K562 (cell line): ENCODE data around the gene ENDOD1. TPM values are rescaled to one million over a fixed set of nuclear protein-coding genes. Genes with fewer than 3 reads are reported as not detected.

Source experiments
- ATAC-seq: fragments of 200-7000 bp; cut with Tn5 transposase; 3 replicates; pipeline ENCODE4 v1.9.1; 2020; ENCODE audit warnings: moderate library complexity
- BruUV-seq: library from RNA; stranded (reverse); fragments of 400-500 nt; replicated peaks from 2 replicates; lab custom pipeline; 2021; lab: Mats Ljungman, UMichigan
- CTCF ChIA-PET: fragments of 300-600 bp; formaldehyde crosslinking; extraction: SDS; loops from one replicate; lab custom pipeline; 2021; ENCODE audit warnings: low intra/inter-chr PET ratio; lab: Yijun Ruan, JAX
- POLR2A ChIA-PET: fragments of 300-600, 350-650 bp; sonication (Branson Sonifier 250); formaldehyde crosslinking; extraction: SDS; loops from one replicate; lab custom pipeline; 2021; ENCODE audit warnings: antibody characterized with exemption, inconsistent platforms; lab: Yijun Ruan, JAX
- DNase-seq, 4 experiments: peaks; one replicate each; pipeline versions ENCODE4 v3.0.0 to v3.0.0-alpha.2; 2011 to 2018; ENCODE audit warnings: low spot score in 3 of 4, mixed read lengths in 3 of 4; ENCODE audit errors: extremely low read depth in 1 of 4
- FAIRE-seq: peaks from 2 replicates; lab custom pipeline; 2011; peaks lifted over from hg19 to GRCh38; lab: Jason Lieb, UNC
- H2AFZ ChIP-seq: 2 replicates; pipeline ENCODE4 v1.6.0; 2011; ENCODE audit warnings: low read depth, low read length, control low read depth, inconsistent platforms
- H3K27ac ChIP-seq: fragments of 200-600 bp; 3 replicates; pipeline ENCODE4 v1.8.0; 2011; ENCODE audit warnings: low read depth, mild to moderate bottlenecking, control low read depth, inconsistent platforms, low read length, moderate library complexity, mixed read lengths; ENCODE audit errors: extremely low read depth
- H3K27me3 ChIP-seq, 2 experiments: fragments of 300-600 bp in 1 of 2; 2 replicates in 1 of 2; 3 replicates in 1 of 2; pipeline versions ENCODE4 v1.6.0 to v1.8.0; 2011; ENCODE audit warnings: inconsistent platforms in 2 of 2, low read length in 2 of 2, mild to moderate bottlenecking in 1 of 2, mixed read lengths in 1 of 2, moderate library complexity in 1 of 2; ENCODE audit not compliant: control insufficient read depth in 2 of 2, insufficient read depth in 2 of 2
- H3K36me3 ChIP-seq: fragments of 300-600 bp; 3 replicates; pipeline ENCODE4 v1.8.0; 2011; ENCODE audit warnings: mild to moderate bottlenecking, low read length, inconsistent platforms; ENCODE audit not compliant: control insufficient read depth, insufficient read depth
- H3K4me1 ChIP-seq, 2 experiments: fragments of 200-600 bp in 1 of 2; replicated peaks in 1 of 2; 2 replicates in 1 of 2; 3 replicates in 1 of 2; pipeline versions ENCODE4 v1.5.1 to v1.8.0; 2011; ENCODE audit warnings: inconsistent platforms in 2 of 2, low read length in 2 of 2, mild to moderate bottlenecking in 1 of 2, mixed read lengths in 1 of 2, moderate library complexity in 1 of 2; ENCODE audit not compliant: control insufficient read depth in 2 of 2, insufficient read depth in 2 of 2
- H3K4me2 ChIP-seq: 2 replicates; pipeline ENCODE4 v1.6.1; 2011; ENCODE audit warnings: low read length, control low read depth, inconsistent platforms, mixed read lengths; ENCODE audit not compliant: insufficient read depth
- H3K4me3 ChIP-seq: fragments of 200-600 bp; sonication (generic), shearing (Covaris generic); 2 replicates; pipeline ENCODE4 v1.5.1; 2016; ENCODE audit warnings: control low read depth, inconsistent platforms
- H3K79me2 ChIP-seq: fragments of 200-600 bp; 3 replicates; pipeline ENCODE4 v1.8.0; 2011; ENCODE audit warnings: low read length, inconsistent platforms; ENCODE audit not compliant: control insufficient read depth, insufficient read depth
- H3K9ac ChIP-seq, 2 experiments: 2 replicates each; pipeline versions ENCODE4 v1.6.0 to v1.6.1; 2011; ENCODE audit warnings: low read depth in 2 of 2, low read length in 2 of 2, control low read depth in 1 of 2, inconsistent platforms in 1 of 2, mild to moderate bottlenecking in 1 of 2, mixed read lengths in 1 of 2; ENCODE audit not compliant: insufficient read depth in 1 of 2
- H3K9me1 ChIP-seq: one replicate; pipeline ENCODE4 v1.6.0; 2011; ENCODE audit warnings: inconsistent platforms, mild to moderate bottlenecking, low read length, moderate library complexity; ENCODE audit not compliant: control insufficient read depth, insufficient read depth
- H3K9me3 ChIP-seq: replicated peaks from 2 replicates; pipeline ENCODE4 v1.5.1; 2011; ENCODE audit warnings: low read depth, low read length, inconsistent platforms; ENCODE audit not compliant: control insufficient read depth, insufficient read depth
- H4K20me1 ChIP-seq: replicated peaks from 2 replicates; pipeline ENCODE4 v1.6.1; 2011; ENCODE audit warnings: low read length, inconsistent platforms, mixed read lengths; ENCODE audit not compliant: control insufficient read depth, insufficient read depth
- BMI1 ChIP-seq: fragments of 150-350 bp; IDR thresholded peaks from 2 replicates; pipeline ENCODE4 v1.6.1; 2014; ENCODE audit warnings: low read length
- IRF2 ChIP-seq: sonication (generic); formaldehyde crosslinking; IDR thresholded peaks from 2 replicates; pipeline ENCODE4 v1.8.1; 2022; ENCODE audit warnings: mild to moderate bottlenecking, missing genetic modification reagents
- KDM5B ChIP-seq: fragments of 200-600 bp; sonication (generic); IDR thresholded peaks from 2 replicates; pipeline ENCODE4 v1.6.1; 2012; ENCODE audit warnings: low read depth, mild to moderate bottlenecking, moderate library complexity, low read length, control low read depth, inconsistent platforms; ENCODE audit not compliant: insufficient replicate concordance
- MCM7 ChIP-seq, 2 experiments: fragments of 450-650 bp; IDR thresholded peaks; 2 replicates each; pipeline ENCODE4 v1.6.1; 2016 to 2018
- POLR2B ChIP-seq: fragments of 450-650 bp; IDR thresholded peaks from 2 replicates; pipeline ENCODE4 v1.6.1; 2018; ENCODE audit warnings: low read depth; ENCODE audit not compliant: partially characterized antibody
- POLR2H ChIP-seq: IDR thresholded peaks from 2 replicates; pipeline ENCODE4 v1.6.1; 2016; ENCODE audit warnings: missing genetic modification characterization, low read depth, mild to moderate bottlenecking, control low read depth, missing compliant biosample characterization, moderate library complexity
- SIN3B ChIP-seq: fragments of 450-650 bp; IDR thresholded peaks from 2 replicates; pipeline ENCODE4 v1.6.1; 2017; ENCODE audit warnings: low read depth, mild to moderate bottlenecking, moderate library complexity
- SMAD3 ChIP-seq: fragments of 450-650 bp; formaldehyde crosslinking; conservative IDR thresholded peaks from 2 replicates; pipeline ENCODE4 v1.4.0; 2020; ENCODE audit warnings: mild to moderate bottlenecking
- SMC3 ChIP-seq: conservative IDR thresholded peaks from 2 replicates; pipeline ENCODE4 v1.6.1; 2011; ENCODE audit warnings: low read depth, low read length, improper control_type of control experiment; ENCODE audit not compliant: insufficient read depth
- SRSF3 ChIP-seq: fragments of 200-400 bp; formaldehyde crosslinking; IDR thresholded peaks from 2 replicates; pipeline ENCODE4 v1.6.1; 2016; ENCODE audit warnings: mild to moderate bottlenecking, low read length, moderate library complexity; ENCODE audit not compliant: insufficient read depth
- TAF9B ChIP-seq: fragments of 450-650 bp; IDR thresholded peaks from 2 replicates; pipeline ENCODE4 v1.6.1; 2018; ENCODE audit warnings: mild to moderate bottlenecking; ENCODE audit not compliant: partially characterized antibody
- ZFPM2 ChIP-seq: fragments of 250-450 bp; sonication (Bioruptor Pico); IDR thresholded peaks from 2 replicates; pipeline ENCODE4 v1.5.1; 2022; ENCODE audit warnings: mild to moderate bottlenecking
- ZKSCAN3 ChIP-seq: fragments of 250-450 bp; sonication (Bioruptor Pico); IDR thresholded peaks from 2 replicates; pipeline ENCODE4 v1.4.0; 2020
- ZNF121 ChIP-seq: sonication (generic); formaldehyde crosslinking; conservative IDR thresholded peaks from 2 replicates; pipeline ENCODE4 v1.8.0; 2022; ENCODE audit warnings: missing genetic modification reagents
- ZNF445 ChIP-seq: fragments of 250-450 bp; sonication (Bioruptor Pico); IDR thresholded peaks from 2 replicates; pipeline ENCODE4 v1.4.0; 2020; ENCODE audit warnings: low read depth, mild to moderate bottlenecking, moderate library complexity
- ZNF589 ChIP-seq: fragments of 200-800 bp; sonication (Bioruptor generic); IDR thresholded peaks from 2 replicates; pipeline ENCODE4 v1.6.1; 2016; ENCODE audit warnings: low read depth, missing genetic modification characterization, missing compliant biosample characterization
- ZNF766 ChIP-seq: fragments of 200-800 bp; sonication (Bioruptor generic); conservative IDR thresholded peaks from 2 replicates; pipeline ENCODE4 v1.6.1; 2016; ENCODE audit warnings: missing genetic modification characterization, missing compliant biosample characterization
- WGBS: fragments of 100-300 bp; shearing (Covaris generic); methylation state at CpG from one replicate; pipeline ENCODE4 v1.1.6; 2016; ENCODE audit warnings: low coverage, mixed read lengths; ENCODE audit not compliant: insufficient coverage; ENCODE audit errors: missing lambda C conversion rate; 5-methylcytosine and 5-hydroxymethylcytosine counted together
- in situ Hi-C: fragments of 300-500 bp; cut with MboI; formaldehyde crosslinking; loops from 4 replicates; pipeline ENCODE4 v1.15.0; 2018; ENCODE audit warnings: inconsistent platforms, mixed read lengths
- intact Hi-C: fragments of 100-400 bp; cut with micrococcal nuclease; formaldehyde crosslinking; loops from 2 replicates; pipeline ENCODE4 v1.14.2; 2022
- polyA plus RNA-seq, 8 experiments: library from polyadenylated mRNA; depleted of rRNA in 4 of 8; stranded (reverse) in 5 of 8; unstranded in 3 of 8; fragments of >200 nt; fragmentation: Nextera tagmentation in 2 of 8; fragmentation: Illumina TruSeq in 1 of 8; extraction: Ambion mirVana in 2 of 8; extraction: Trizol in 1 of 8; gene quantifications; 2 replicates each; pipeline versions ENCODE4 v1.2.1 to v1.2.3, GENCODE V29; 2011 to 2014; ENCODE audit warnings: inconsistent platforms in 1 of 8, missing spikeins in 1 of 8
- total RNA-seq, 7 experiments: library from RNA; depleted of rRNA in 6 of 7; stranded (reverse); fragments of >200 nt in 6 of 7; fragmentation: Illumina TruSeq in 2 of 7; extraction: Trizol in 2 of 7; gene quantifications; 2 replicates each; pipeline versions ENCODE4 v1.2.1 to v1.2.3, GENCODE V29; 2011 to 2021; ENCODE audit warnings: low replicate concordance in 1 of 7
- TF ChIP-seq, protein P1 (sequence below): fragments of 450-650 bp; formaldehyde crosslinking; IDR thresholded peaks from 2 replicates; pipeline ENCODE4 v1.4.0; 2020; ENCODE audit warnings: mild to moderate bottlenecking, mixed read lengths

Gene ENDOD1
- total and polyA plus RNA-seq, 9 of the 15 experiments (the other 6 are each of a cell fraction or from before 2014, with no cell fraction given) = 4.2 to 11.8 (median 9.3) TPM

- FAIRE-seq = no peak
- CTCF ChIA-PET = no interaction called here
- WGBS = 11% methylated on average over 4 of the region's 4 CpGs
These were observed 45.6 kb upstream of the ENDOD1 start for GRCh38 chr11:95044010-95044409.

GRCh38 chr11:95045812-95046211 lies 43.8 kb upstream of the ENDOD1 start:
- H3K9me3 ChIP-seq = no peaks in the 10 kb centered on the region
- ATAC-seq = no peak
- H3K79me2 ChIP-seq = no peaks in the 10 kb centered on the region
- no peaks in the 10 kb centered on the region for H3K36me3 ChIP-seq
- no peak overlapping the region for H3K9ac ChIP-seq
- H2AFZ ChIP-seq = no peak overlapping the region
- no peaks in the 10 kb centered on the region for H3K9me1 ChIP-seq
- no peak for FAIRE-seq
- no peak overlapping the region for H3K4me3 ChIP-seq
- BruUV-seq = no TSS peak
- in situ Hi-C loops (no loop called here), intact Hi-C loops (no loop called here)
- H3K4me1 ChIP-seq = peaks cover 4 to 6% of the 10 kb centered on the region in 2 experiments; a peak in 2 of 5 replicates
- H3K4me2 ChIP-seq = no peak overlapping the region
- POLR2A ChIA-PET = interaction anchor here (1.1 to 1.4 kb wide), 2 partner anchors 14 to 16 kb away, joined by 3 to 4 read pairs; no protein-coding TSS in a partner anchor
- no peak for TF ChIP-seq POLR2H (tag)
- TF ChIP-seq SIN3B = no peak
- no peak for TF ChIP-seq KDM5B
- TF ChIP-seq ZNF589 (CRISPR knock-in tag) = no peak
- TF ChIP-seq SMC3 = no peak
- no peak for TF ChIP-seq SMAD3
- no peak for TF ChIP-seq TAF9B
- TF ChIP-seq SRSF3 = no peak
- TF ChIP-seq ZNF121 (CRISPR knock-in tag) = no peak
- no peak for TF ChIP-seq MCM7 (IDR thresholded peaks at IDR 0.05)
- TF ChIP-seq, protein P1, sequence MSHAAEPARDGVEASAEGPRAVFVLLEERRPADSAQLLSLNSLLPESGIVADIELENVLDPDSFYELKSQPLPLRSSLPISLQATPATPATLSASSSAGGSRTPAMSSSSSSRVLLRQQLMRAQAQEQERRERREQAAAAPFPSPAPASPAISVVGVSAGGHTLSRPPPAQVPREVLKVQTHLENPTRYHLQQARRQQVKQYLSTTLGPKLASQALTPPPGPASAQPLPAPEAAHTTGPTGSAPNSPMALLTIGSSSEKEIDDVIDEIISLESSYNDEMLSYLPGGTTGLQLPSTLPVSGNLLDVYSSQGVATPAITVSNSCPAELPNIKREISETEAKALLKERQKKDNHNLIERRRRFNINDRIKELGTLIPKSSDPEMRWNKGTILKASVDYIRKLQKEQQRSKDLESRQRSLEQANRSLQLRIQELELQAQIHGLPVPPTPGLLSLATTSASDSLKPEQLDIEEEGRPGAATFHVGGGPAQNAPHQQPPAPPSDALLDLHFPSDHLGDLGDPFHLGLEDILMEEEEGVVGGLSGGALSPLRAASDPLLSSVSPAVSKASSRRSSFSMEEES (CRISPR knock-in tag) = no peak
- TF ChIP-seq BMI1 = no peak
- DNase-seq = no peak
- no peak overlapping the region for H3K27ac ChIP-seq
- peaks cover 3 to 33% of the 10 kb centered on the region in 2 experiments; a peak in 4 of 5 replicates for H3K27me3 ChIP-seq
- no peaks in the 10 kb centered on the region for H4K20me1 ChIP-seq
- CTCF ChIA-PET = no interaction called here

More at GRCh38 chr11:95044010-95044409, 45.6 kb upstream of the ENDOD1 start:
- H3K79me2 ChIP-seq = no peaks in the 10 kb centered on the region
- POLR2A ChIA-PET = interaction anchor here (0.7 to 1.9 kb wide), 4 partner anchors 11 to 745 kb away, joined by 3 to 6 read pairs (median 4); partner anchors contain the start of genes FAM76B and SRSF8
- H3K9ac ChIP-seq = no peak overlapping the region
- no peak overlapping the region for H3K4me3 ChIP-seq
- TF ChIP-seq ZFPM2 (CRISPR knock-in tag) (no peak), ZNF445 (no peak), POLR2B (no peak), IRF2 (CRISPR knock-in tag) (no peak), ZNF766 (CRISPR knock-in tag) (no peak), ZKSCAN3 (CRISPR knock-in tag) (no peak)
- H3K27ac ChIP-seq = no peak overlapping the region
- no peaks in the 10 kb centered on the region for H3K36me3 ChIP-seq
- BruUV-seq = no TSS peak
- DNase-seq (no peak), ATAC-seq (no peak)
- peak overlapping the region; percentile 17; the same call in 1 of the 2 replicates for H3K4me2 ChIP-seq
- intact Hi-C loops = no loop called here
- H4K20me1 ChIP-seq = no peaks in the 10 kb centered on the region
- H3K9me1 ChIP-seq = no peaks in the 10 kb centered on the region
- H2AFZ ChIP-seq = no peak overlapping the region
- H3K9me3 ChIP-seq = no peaks in the 10 kb centered on the region
- no peaks in the 10 kb centered on the region for H3K4me1 ChIP-seq
- peaks cover 0 to 27% of the 10 kb centered on the region in 2 experiments; a peak in 4 of 5 replicates for H3K27me3 ChIP-seq
- in situ Hi-C loops = no loop called here
